Left ventricle myocardium inferior (tissue), 1 donor: ENCODE results near the gene GRPR. TPM values are rescaled to one million over a fixed set of nuclear protein-coding genes. Genes with fewer than 3 reads are reported as not detected.

Source experiments
- DNase-seq: peaks from one replicate; pipeline ENCODE4 v3.0.0-alpha.2; 2020
- H3K27ac ChIP-seq: fragments of 200-600 bp; replicated peaks from 2 replicates; pipeline ENCODE4 v1.8.0; 2021
- H3K27me3 ChIP-seq: fragments of 200-600 bp; 2 replicates; pipeline ENCODE4 v1.8.0; 2021; ENCODE audit warnings: low read depth
- H3K36me3 ChIP-seq: fragments of 200-600 bp; 2 replicates; pipeline ENCODE4 v1.8.0; 2021
- H3K4me1 ChIP-seq: fragments of 200-600 bp; 2 replicates; pipeline ENCODE4 v1.8.0; 2021
- H3K4me3 ChIP-seq: fragments of 200-600 bp; 2 replicates; pipeline ENCODE4 v1.8.0; 2021; ENCODE audit warnings: mild to moderate bottlenecking, moderate library complexity
- H3K9me3 ChIP-seq: fragments of 200-600 bp; replicated peaks from 2 replicates; pipeline ENCODE4 v1.8.0; 2021
- intact Hi-C: fragments of 100-400 bp; cut with micrococcal nuclease; formaldehyde crosslinking; loops from one replicate; pipeline ENCODE4 v1.11.0; 2022
- total RNA-seq: library from RNA; stranded (reverse); fragmentation: NEBNext Ultra II Directional; extraction: Animal tissue kit (Norgen Biotek cat#: 25700); gene quantifications from one replicate; pipeline ENCODE4 v1.2.1, GENCODE V29; 2021
- TF ChIP-seq, protein P1 (sequence below): fragments of 200-600 bp; IDR thresholded peaks from 2 replicates; pipeline ENCODE4 v1.8.0; 2021; ENCODE audit warnings: antibody characterized with exemption, mild to moderate bottlenecking, borderline replicate concordance
- donor health status: DM: no; HTN: yes; CAD: no; lungs with severe emphysema.

The GRPR gene
- total RNA-seq, 1 donor from 2014 or later: 0.30 TPM

- no peaks in the 10 kb centered on the region for H3K36me3 ChIP-seq
- intact Hi-C loops: no loop called here
- H3K4me3 ChIP-seq: no peak overlapping the region
- no peaks in the 10 kb centered on the region for H3K27me3 ChIP-seq
- H3K27ac ChIP-seq: no peak overlapping the region
- TF ChIP-seq, protein P1, sequence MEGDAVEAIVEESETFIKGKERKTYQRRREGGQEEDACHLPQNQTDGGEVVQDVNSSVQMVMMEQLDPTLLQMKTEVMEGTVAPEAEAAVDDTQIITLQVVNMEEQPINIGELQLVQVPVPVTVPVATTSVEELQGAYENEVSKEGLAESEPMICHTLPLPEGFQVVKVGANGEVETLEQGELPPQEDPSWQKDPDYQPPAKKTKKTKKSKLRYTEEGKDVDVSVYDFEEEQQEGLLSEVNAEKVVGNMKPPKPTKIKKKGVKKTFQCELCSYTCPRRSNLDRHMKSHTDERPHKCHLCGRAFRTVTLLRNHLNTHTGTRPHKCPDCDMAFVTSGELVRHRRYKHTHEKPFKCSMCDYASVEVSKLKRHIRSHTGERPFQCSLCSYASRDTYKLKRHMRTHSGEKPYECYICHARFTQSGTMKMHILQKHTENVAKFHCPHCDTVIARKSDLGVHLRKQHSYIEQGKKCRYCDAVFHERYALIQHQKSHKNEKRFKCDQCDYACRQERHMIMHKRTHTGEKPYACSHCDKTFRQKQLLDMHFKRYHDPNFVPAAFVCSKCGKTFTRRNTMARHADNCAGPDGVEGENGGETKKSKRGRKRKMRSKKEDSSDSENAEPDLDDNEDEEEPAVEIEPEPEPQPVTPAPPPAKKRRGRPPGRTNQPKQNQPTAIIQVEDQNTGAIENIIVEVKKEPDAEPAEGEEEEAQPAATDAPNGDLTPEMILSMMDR: no peak
- DNase-seq: no peak
- H3K9me3 ChIP-seq: no peaks in the 10 kb centered on the region
- no peaks in the 10 kb centered on the region for H3K4me1 ChIP-seq
These were observed 21.8 kb upstream of the GRPR start for GRCh38 chrX:16101581-16101980.

DNA sequence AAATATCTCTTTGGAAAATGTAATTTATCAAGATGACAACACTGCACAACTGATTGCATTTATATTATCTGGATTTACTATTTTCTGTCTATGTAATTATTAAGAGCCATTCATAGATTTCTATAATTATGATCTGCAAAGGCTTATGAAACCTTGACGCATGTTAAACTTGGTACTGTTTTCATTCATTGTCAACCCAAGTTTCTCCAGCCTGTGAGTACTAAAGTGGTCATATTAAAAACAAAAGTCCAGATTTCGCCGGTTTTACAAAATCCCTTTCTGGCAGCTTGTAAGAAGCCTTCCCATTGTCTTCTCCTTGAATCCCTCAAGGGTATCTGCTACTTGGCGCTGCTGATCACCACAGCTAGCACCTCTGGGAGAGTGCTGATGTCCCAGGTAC lies 19.7 kb upstream of the GRPR start:
- intact Hi-C loops: no loop called here
- TF ChIP-seq, protein P1: no peak
- H3K27me3 ChIP-seq: no peaks in the 10 kb centered on the region

DNA sequence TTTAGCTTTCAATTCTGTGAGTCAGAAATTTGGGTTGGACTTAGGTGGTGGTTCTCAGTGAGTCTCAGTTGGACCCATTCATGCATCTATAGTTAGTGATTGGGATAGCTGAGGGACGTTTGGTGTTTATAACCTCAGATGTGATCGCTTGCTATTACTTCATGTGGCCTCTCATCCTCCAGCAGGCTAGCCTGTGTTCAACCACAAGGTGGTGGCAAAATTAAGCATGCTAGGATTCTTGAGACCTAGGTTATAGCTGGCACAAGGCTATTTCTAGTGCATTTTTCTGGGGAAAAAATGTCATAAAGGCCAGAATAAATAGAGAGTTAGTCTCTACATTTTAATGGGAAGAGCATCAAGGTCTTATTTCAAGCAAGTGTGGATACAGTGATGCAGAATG lies 10.9 kb upstream of the GRPR start:
- H3K36me3 ChIP-seq: no peaks in the 10 kb centered on the region
- H3K9me3 ChIP-seq: no peaks in the 10 kb centered on the region
- H3K4me3 ChIP-seq: no peak overlapping the region
- H3K27me3 ChIP-seq: no peaks in the 10 kb centered on the region
- H3K27ac ChIP-seq: no peak overlapping the region
- H3K4me1 ChIP-seq: no peaks in the 10 kb centered on the region
- DNase-seq: no peak
- intact Hi-C loops: no loop called here
- TF ChIP-seq, protein P1: no peak

More for the DNA sequence above, 19.7 kb upstream of the GRPR start:
- Histone ChIP-seq H3K4me3 (no peak overlapping the region), H3K27ac (no peak overlapping the region), H3K4me1 (no peaks in the 10 kb centered on the region), H3K9me3 (no peaks in the 10 kb centered on the region), H3K36me3 (no peaks in the 10 kb centered on the region)
- DNase-seq: no peak

GRCh38 chrX:16113978-16114565 lies 9.3 kb upstream of the GRPR start:
- TF ChIP-seq, protein P1: no peak
- Histone ChIP-seq H3K27me3 (no peaks in the 10 kb centered on the region), H3K9me3 (no peaks in the 10 kb centered on the region), H3K27ac (peak overlapping the region; percentile 8), H3K4me1 (no peaks in the 10 kb centered on the region), H3K4me3 (no peak overlapping the region), H3K36me3 (no peaks in the 10 kb centered on the region)
- intact Hi-C loops: no loop called here
- no peak for DNase-seq

GRCh38 chrX:16114611-16115010 lies 8.8 kb upstream of the GRPR start:
- TF ChIP-seq, protein P1: no peak
- Histone ChIP-seq H3K36me3 (no peaks in the 10 kb centered on the region), H3K4me1 (no peaks in the 10 kb centered on the region), H3K4me3 (no peak overlapping the region), H3K9me3 (no peaks in the 10 kb centered on the region), H3K27me3 (no peaks in the 10 kb centered on the region), H3K27ac (peak overlapping the region; percentile 8)
- no peak for DNase-seq
- intact Hi-C loops: no loop called here
